ENCODE data around the gene SECTM1. TPM values are rescaled to one million over a fixed set of nuclear protein-coding genes. Genes with fewer than 3 reads are reported as not detected.

SECTM1 gene
- total RNA-seq, 1 donor from 2014 or later, result 0.27 TPM

- FAIRE-seq (no peak), DNase-seq (ENCODE audit: low read depth) (no peak)
- Histone ChIP-seq H3K4me1 (ENCODE audit: insufficient read depth, low read length) (no peaks in the 10 kb centered on the region), H3K36me3 (ENCODE audit: insufficient read depth, low read length) (no peaks in the 10 kb centered on the region), H3K79me2 (ENCODE audit: insufficient read depth, low read length) (no peaks in the 10 kb centered on the region), H3K4me3 (ENCODE audit: insufficient read depth, low read depth, low read length) (no peak overlapping the region), H3K27me3 (ENCODE audit: insufficient read depth, low read length) (peaks cover 17% of the 10 kb centered on the region), H3K27ac (ENCODE audit: low read depth, low read length) (no peak overlapping the region), H4K20me1 (ENCODE audit: insufficient read depth, low read length) (no peaks in the 10 kb centered on the region), H3K9me3 (ENCODE audit: insufficient read depth, low read depth, low read length) (no peaks in the 10 kb centered on the region), H3K9ac (ENCODE audit: low read length) (no peak overlapping the region), H2AFZ (ENCODE audit: low read depth, low read length) (no peak overlapping the region), H3K4me2 (ENCODE audit: low read length) (no peak overlapping the region)
- Mint-ChIP-seq H3K27me3 (ENCODE audit: low read depth, unreplicated experiment) (peaks cover 32% of the 10 kb centered on the region), H3K27ac (ENCODE audit: unreplicated experiment) (no peak overlapping the region), H3K36me3 (ENCODE audit: low read depth, unreplicated experiment) (no peaks in the 10 kb centered on the region), H3K9me3 (ENCODE audit: unreplicated experiment) (no peaks in the 10 kb centered on the region), H3K4me3 (ENCODE audit: unreplicated experiment) (no peak overlapping the region), H3K4me1 (ENCODE audit: low read depth, unreplicated experiment) (no peaks in the 10 kb centered on the region)
- TF ChIP-seq, protein P1, sequence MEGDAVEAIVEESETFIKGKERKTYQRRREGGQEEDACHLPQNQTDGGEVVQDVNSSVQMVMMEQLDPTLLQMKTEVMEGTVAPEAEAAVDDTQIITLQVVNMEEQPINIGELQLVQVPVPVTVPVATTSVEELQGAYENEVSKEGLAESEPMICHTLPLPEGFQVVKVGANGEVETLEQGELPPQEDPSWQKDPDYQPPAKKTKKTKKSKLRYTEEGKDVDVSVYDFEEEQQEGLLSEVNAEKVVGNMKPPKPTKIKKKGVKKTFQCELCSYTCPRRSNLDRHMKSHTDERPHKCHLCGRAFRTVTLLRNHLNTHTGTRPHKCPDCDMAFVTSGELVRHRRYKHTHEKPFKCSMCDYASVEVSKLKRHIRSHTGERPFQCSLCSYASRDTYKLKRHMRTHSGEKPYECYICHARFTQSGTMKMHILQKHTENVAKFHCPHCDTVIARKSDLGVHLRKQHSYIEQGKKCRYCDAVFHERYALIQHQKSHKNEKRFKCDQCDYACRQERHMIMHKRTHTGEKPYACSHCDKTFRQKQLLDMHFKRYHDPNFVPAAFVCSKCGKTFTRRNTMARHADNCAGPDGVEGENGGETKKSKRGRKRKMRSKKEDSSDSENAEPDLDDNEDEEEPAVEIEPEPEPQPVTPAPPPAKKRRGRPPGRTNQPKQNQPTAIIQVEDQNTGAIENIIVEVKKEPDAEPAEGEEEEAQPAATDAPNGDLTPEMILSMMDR (IDR thresholded peaks at IDR 0.05; ENCODE audit: insufficient read depth, low read depth, low read length), result no peak
- TF ChIP-seq EZH2 (IDR thresholded peaks at IDR 0.05; ENCODE audit: insufficient read depth, low read length), result no peak
Observed at GRCh38 chr17:82380860-82381702, 47.5 kb upstream of the SECTM1 start.

GRCh38 chr17:82378741-82379021, 45.1 kb upstream of the SECTM1 start:
- Mint-ChIP-seq H3K9me3 (ENCODE audit: unreplicated experiment) (no peaks in the 10 kb centered on the region), H3K4me3 (ENCODE audit: unreplicated experiment) (no peak overlapping the region), H3K27ac (ENCODE audit: unreplicated experiment) (no peak overlapping the region), H3K27me3 (ENCODE audit: low read depth, unreplicated experiment) (peaks cover 37% of the 10 kb centered on the region), H3K4me1 (ENCODE audit: low read depth, unreplicated experiment) (no peaks in the 10 kb centered on the region), H3K36me3 (ENCODE audit: low read depth, unreplicated experiment) (no peaks in the 10 kb centered on the region)
- TF ChIP-seq, protein P1 (IDR thresholded peaks at IDR 0.05; ENCODE audit: insufficient read depth, low read depth, low read length), result no peak
- TF ChIP-seq EZH2 (IDR thresholded peaks at IDR 0.05; ENCODE audit: insufficient read depth, low read length), result no peak
- H3K9me3 ChIP-seq (ENCODE audit: insufficient read depth, low read depth, low read length), result no peaks in the 10 kb centered on the region
- H2AFZ ChIP-seq (ENCODE audit: low read depth, low read length), result no peak overlapping the region
- no peaks in the 10 kb centered on the region for H4K20me1 ChIP-seq (ENCODE audit: insufficient read depth, low read length)
- H3K27ac ChIP-seq (ENCODE audit: low read depth, low read length), result no peak overlapping the region
- H3K9ac ChIP-seq (ENCODE audit: low read length), result no peak overlapping the region
- no peak for DNase-seq (ENCODE audit: low read depth)
- H3K79me2 ChIP-seq (ENCODE audit: insufficient read depth, low read length), result no peaks in the 10 kb centered on the region
- H3K4me2 ChIP-seq (ENCODE audit: low read length), result no peak overlapping the region
- no peak overlapping the region for H3K4me3 ChIP-seq (ENCODE audit: insufficient read depth, low read depth, low read length)
- no peaks in the 10 kb centered on the region for H3K4me1 ChIP-seq (ENCODE audit: insufficient read depth, low read length)
- H3K36me3 ChIP-seq (ENCODE audit: insufficient read depth, low read length), result no peaks in the 10 kb centered on the region
- H3K27me3 ChIP-seq (ENCODE audit: insufficient read depth, low read length), result peaks cover 27% of the 10 kb centered on the region
- no peak for FAIRE-seq
